ENCODE data around the gene ARID1A.
A peak's percentile ranks its signal among the peaks of the same experiment; 100 is the strongest.
"Not testable (repeated sequence)": the region's sequence is repeated elsewhere in the genome, so short reads cannot be mapped to it uniquely, and the experiment has no call there.

ARID1A gene

GRCh38 chr1:26789931-26790330 is 94.1 kb downstream of the ARID1A start:
- H3K9me3 ChIP-seq (ENCODE audit: control insufficient read depth, insufficient read depth, low read depth, low read length): no peaks in the 10 kb centered on the region
- no peak overlapping the region for H3K9ac ChIP-seq (ENCODE audit: low read length)
- no peaks in the 10 kb centered on the region for H3K27me3 ChIP-seq (ENCODE audit: control insufficient read depth, insufficient read depth, low read length)
- H3K4me1 ChIP-seq (ENCODE audit: control insufficient read depth, insufficient read depth, low read length): peaks cover 26% of the 10 kb centered on the region
- H3K36me3 ChIP-seq (ENCODE audit: control insufficient read depth, insufficient read depth, low read length): peaks cover 12% of the 10 kb centered on the region
- H3K4me3 ChIP-seq (ENCODE audit: low read depth, low read length): no peak overlapping the region
- H3K27ac ChIP-seq (ENCODE audit: low read depth, low read length): no peak overlapping the region

GRCh38 chr1:26790551-26790953 is 94.7 kb downstream of the ARID1A start:
- Histone ChIP-seq H3K9ac (ENCODE audit: low read length) (no peak overlapping the region), H3K36me3 (ENCODE audit: control insufficient read depth, insufficient read depth, low read length) (peaks cover 15% of the 10 kb centered on the region), H3K4me3 (ENCODE audit: low read depth, low read length) (no peak overlapping the region), H3K9me3 (ENCODE audit: control insufficient read depth, insufficient read depth, low read depth, low read length) (no peaks in the 10 kb centered on the region), H3K4me1 (ENCODE audit: control insufficient read depth, insufficient read depth, low read length) (peaks cover 25% of the 10 kb centered on the region), H3K27me3 (ENCODE audit: control insufficient read depth, insufficient read depth, low read length) (no peaks in the 10 kb centered on the region), H3K27ac (ENCODE audit: low read depth, low read length) (no peak overlapping the region)

GRCh38 chr1:26791148-26791547 is 95.3 kb downstream of the ARID1A start:
- Histone ChIP-seq H3K27ac (ENCODE audit: low read depth, low read length) (no peak overlapping the region), H3K4me3 (ENCODE audit: low read depth, low read length) (no peak overlapping the region), H3K4me1 (ENCODE audit: control insufficient read depth, insufficient read depth, low read length) (peaks cover 19% of the 10 kb centered on the region)

DNA sequence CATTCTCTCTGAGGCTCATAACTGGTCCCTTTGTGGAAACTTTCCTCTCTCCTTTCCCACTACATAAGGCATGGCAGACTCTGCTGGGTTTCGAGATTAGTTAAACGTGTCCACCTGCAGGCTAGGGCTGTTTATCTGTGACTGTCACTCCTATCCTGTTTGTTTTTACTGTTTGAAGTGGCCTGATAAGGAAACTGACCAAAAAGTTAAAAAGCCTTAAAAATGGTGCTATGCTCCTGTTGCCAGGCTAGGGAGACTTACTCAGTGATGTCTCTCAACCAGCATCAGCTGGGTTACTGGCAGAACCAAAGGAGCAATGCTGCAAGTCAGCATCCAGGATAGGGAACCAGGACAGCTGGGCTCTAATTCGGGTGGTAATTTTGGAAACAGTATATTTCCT is 95.8 kb downstream of the ARID1A start:
- peaks cover 15% of the 10 kb centered on the region for H3K4me1 ChIP-seq (ENCODE audit: control insufficient read depth, insufficient read depth, low read length)
- no peak overlapping the region for H3K4me3 ChIP-seq (ENCODE audit: low read depth, low read length)
- no peak overlapping the region for H3K27ac ChIP-seq (ENCODE audit: low read depth, low read length)

More at GRCh38 chr1:26791148-26791547, 95.3 kb downstream of the ARID1A start:
- H3K27me3 ChIP-seq (ENCODE audit: control insufficient read depth, insufficient read depth, low read length): no peaks in the 10 kb centered on the region
- no peak overlapping the region for H3K9ac ChIP-seq (ENCODE audit: low read length)
- peaks cover 15% of the 10 kb centered on the region for H3K36me3 ChIP-seq (ENCODE audit: control insufficient read depth, insufficient read depth, low read length)
- no peaks in the 10 kb centered on the region for H3K9me3 ChIP-seq (ENCODE audit: control insufficient read depth, insufficient read depth, low read depth, low read length)

DNA sequence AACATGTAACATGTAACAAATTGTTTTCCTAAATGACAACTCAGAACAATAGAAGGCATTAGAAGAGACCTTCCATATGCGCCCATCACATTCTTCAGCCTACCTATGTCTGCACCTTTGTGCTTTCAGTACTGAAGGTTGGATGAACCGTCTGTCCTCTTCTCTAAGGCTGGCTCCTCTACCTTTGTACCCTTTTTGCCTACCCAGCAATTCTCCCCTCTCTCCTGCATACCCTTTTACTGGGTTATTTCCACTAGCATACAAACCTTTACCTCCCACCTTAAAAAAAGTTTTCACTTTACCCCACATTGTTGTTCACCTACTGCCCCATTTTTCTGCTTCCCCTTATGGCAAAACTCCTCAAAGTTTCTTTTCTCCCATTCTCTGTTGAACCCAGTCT is 97.1 kb downstream of the ARID1A start:
- no peak overlapping the region for H3K9ac ChIP-seq (ENCODE audit: low read length)
- 0 out of 2 replicates have a peak, but pooled peaks cover 5% of the 10 kb centered on the region for H3K4me1 ChIP-seq (ENCODE audit: control insufficient read depth, insufficient read depth, low read length)
- no peaks in the 10 kb centered on the region for H3K27me3 ChIP-seq (ENCODE audit: control insufficient read depth, insufficient read depth, low read length)
- peaks cover 24% of the 10 kb centered on the region for H3K36me3 ChIP-seq (ENCODE audit: control insufficient read depth, insufficient read depth, low read length)
- H3K27ac ChIP-seq (ENCODE audit: low read depth, low read length): no peak overlapping the region
- no peaks in the 10 kb centered on the region for H3K9me3 ChIP-seq (ENCODE audit: control insufficient read depth, insufficient read depth, low read depth, low read length)
- no peak overlapping the region for H3K4me3 ChIP-seq (ENCODE audit: low read depth, low read length)

More for the DNA sequence above, 95.8 kb downstream of the ARID1A start:
- Histone ChIP-seq H3K9me3 (ENCODE audit: control insufficient read depth, insufficient read depth, low read depth, low read length) (no peaks in the 10 kb centered on the region), H3K9ac (ENCODE audit: low read length) (no peak overlapping the region), H3K27me3 (ENCODE audit: control insufficient read depth, insufficient read depth, low read length) (no peaks in the 10 kb centered on the region), H3K36me3 (ENCODE audit: control insufficient read depth, insufficient read depth, low read length) (peaks cover 18% of the 10 kb centered on the region)

- Histone ChIP-seq H3K27ac (ENCODE audit: low read depth, low read length) (no peak overlapping the region), H3K9me3 (ENCODE audit: control insufficient read depth, insufficient read depth, low read depth, low read length) (no peaks in the 10 kb centered on the region), H3K36me3 (ENCODE audit: control insufficient read depth, insufficient read depth, low read length) (peaks cover 24% of the 10 kb centered on the region), H3K27me3 (ENCODE audit: control insufficient read depth, insufficient read depth, low read length) (no peaks in the 10 kb centered on the region), H3K4me1 (ENCODE audit: control insufficient read depth, insufficient read depth, low read length) (peaks cover 4% of the 10 kb centered on the region), H3K4me3 (ENCODE audit: low read depth, low read length) (no peak overlapping the region), H3K9ac (ENCODE audit: low read length) (no peak overlapping the region)
These were observed 98.6 kb downstream of the ARID1A start for GRCh38 chr1:26794391-26794790.

DNA sequence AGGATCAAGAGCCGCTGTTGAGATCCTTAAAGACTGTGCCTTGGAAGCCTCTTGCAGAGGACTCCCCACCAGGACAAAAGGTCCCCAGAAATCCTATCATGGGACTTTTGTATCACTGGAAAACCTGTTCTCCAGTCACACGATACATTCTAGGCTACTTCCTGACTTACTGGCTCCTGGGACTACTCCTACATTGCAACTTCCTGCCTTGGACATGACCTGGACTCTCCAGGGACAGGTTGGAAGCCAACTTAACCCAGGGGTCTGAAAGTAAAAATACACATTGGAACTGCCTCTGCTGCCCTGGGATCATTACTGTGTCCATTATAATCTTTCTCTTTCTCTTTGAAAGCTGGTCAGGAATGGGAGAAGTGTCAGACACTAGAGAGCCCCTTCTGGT is 101.8 kb downstream of the ARID1A start:
- Histone ChIP-seq H3K27ac (ENCODE audit: low read depth, low read length) (no peak overlapping the region), H3K36me3 (ENCODE audit: control insufficient read depth, insufficient read depth, low read length) (peaks cover 24% of the 10 kb centered on the region), H3K4me3 (ENCODE audit: low read depth, low read length) (no peak overlapping the region), H3K4me1 (ENCODE audit: control insufficient read depth, insufficient read depth, low read length) (peaks cover 16% of the 10 kb centered on the region), H3K9me3 (ENCODE audit: control insufficient read depth, insufficient read depth, low read depth, low read length) (peaks cover 6% of the 10 kb centered on the region), H3K27me3 (ENCODE audit: control insufficient read depth, insufficient read depth, low read length) (no peaks in the 10 kb centered on the region), H3K9ac (ENCODE audit: low read length) (no peak overlapping the region)

GRCh38 chr1:26799479-26800142 is 103.8 kb downstream of the ARID1A start:
- peak overlapping the region; percentile 22; the same call in 1 of the 2 replicates for H3K27ac ChIP-seq (ENCODE audit: low read depth, low read length)
- peaks cover 16% of the 10 kb centered on the region for H3K36me3 ChIP-seq (ENCODE audit: control insufficient read depth, insufficient read depth, low read length)
- H3K9ac ChIP-seq (ENCODE audit: low read length): peak overlapping the region; percentile 24
- no peaks in the 10 kb centered on the region for H3K27me3 ChIP-seq (ENCODE audit: control insufficient read depth, insufficient read depth, low read length)
- H3K4me1 ChIP-seq (ENCODE audit: control insufficient read depth, insufficient read depth, low read length): peaks cover 16% of the 10 kb centered on the region
- peaks cover 6% of the 10 kb centered on the region for H3K9me3 ChIP-seq (ENCODE audit: control insufficient read depth, insufficient read depth, low read depth, low read length)
- no peak overlapping the region; the same call in 1 of the 2 replicates for H3K4me3 ChIP-seq (ENCODE audit: low read depth, low read length)

DNA sequence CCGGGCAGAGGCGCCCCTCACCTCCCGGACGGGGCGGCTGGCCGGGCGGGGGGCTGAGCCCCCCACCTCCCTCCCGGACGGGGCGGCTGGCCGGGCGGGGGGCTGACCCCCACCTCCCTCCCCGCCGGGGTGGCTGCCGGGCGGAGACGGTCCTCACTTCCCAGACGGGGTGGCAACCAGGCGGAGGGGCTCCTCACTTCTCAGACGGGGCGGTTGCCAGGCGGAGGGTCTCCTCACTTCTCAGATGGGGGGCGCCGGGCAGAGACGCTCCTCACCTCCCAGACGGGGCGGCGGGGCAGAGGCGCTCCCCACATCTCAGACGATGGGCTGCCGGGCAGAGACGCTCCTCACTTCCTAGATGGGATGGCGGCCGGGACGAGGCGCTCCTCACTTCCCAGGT is 108.1 kb downstream of the ARID1A start:
- Histone ChIP-seq H3K4me1 (ENCODE audit: control insufficient read depth, insufficient read depth, low read length) (peaks cover 16% of the 10 kb centered on the region), H3K9me3 (ENCODE audit: control insufficient read depth, insufficient read depth, low read depth, low read length) (peaks cover 13% of the 10 kb centered on the region)
- H3K27ac ChIP-seq (ENCODE audit: low read depth, low read length); H3K27me3 ChIP-seq (ENCODE audit: control insufficient read depth, insufficient read depth, low read length); H3K9ac ChIP-seq (ENCODE audit: low read length); H3K4me3 ChIP-seq (ENCODE audit: low read depth, low read length); H3K36me3 ChIP-seq (ENCODE audit: control insufficient read depth, insufficient read depth, low read length): not testable (repeated sequence)

GRCh38 chr1:26810105-26810504 is 114.3 kb downstream of the ARID1A start:
- H3K4me3 ChIP-seq (ENCODE audit: low read depth, low read length); H3K9ac ChIP-seq (ENCODE audit: low read length); H3K9me3 ChIP-seq (ENCODE audit: control insufficient read depth, insufficient read depth, low read depth, low read length); H3K36me3 ChIP-seq (ENCODE audit: control insufficient read depth, insufficient read depth, low read length); H3K27ac ChIP-seq (ENCODE audit: low read depth, low read length); H3K27me3 ChIP-seq (ENCODE audit: control insufficient read depth, insufficient read depth, low read length); H3K4me1 ChIP-seq (ENCODE audit: control insufficient read depth, insufficient read depth, low read length): not testable (repeated sequence)

DNA sequence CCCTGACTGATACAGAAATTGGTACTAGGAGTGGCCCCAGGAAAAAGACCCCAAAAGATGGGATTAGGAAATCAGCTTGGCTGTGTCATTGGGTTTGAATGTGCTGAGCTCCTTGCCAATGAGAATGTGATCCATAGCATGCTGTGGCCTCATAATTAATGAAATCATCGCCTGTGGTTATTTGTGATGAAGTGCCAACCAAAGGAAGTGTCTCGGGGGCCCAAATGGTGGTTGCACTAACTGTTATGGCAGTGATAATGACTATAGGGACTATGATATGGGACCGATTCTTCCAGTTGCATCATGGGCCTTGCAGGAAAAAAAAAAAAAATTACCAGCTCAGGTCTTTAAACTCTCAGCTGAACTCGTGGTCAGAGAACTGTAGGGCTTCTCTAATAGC is 115.2 kb downstream of the ARID1A start:
- Histone ChIP-seq H3K4me3 (ENCODE audit: low read depth, low read length) (no peak overlapping the region), H3K27ac (ENCODE audit: low read depth, low read length) (no peak overlapping the region), H3K27me3 (ENCODE audit: control insufficient read depth, insufficient read depth, low read length) (no peaks in the 10 kb centered on the region), H3K9me3 (ENCODE audit: control insufficient read depth, insufficient read depth, low read depth, low read length) (peaks cover 3% of the 10 kb centered on the region), H3K4me1 (ENCODE audit: control insufficient read depth, insufficient read depth, low read length) (no peaks in the 10 kb centered on the region), H3K9ac (ENCODE audit: low read length) (no peak overlapping the region), H3K36me3 (ENCODE audit: control insufficient read depth, insufficient read depth, low read length) (no peaks in the 10 kb centered on the region)
